GM19240 (cell line): ENCODE data around the gene DUSP10.

Experiments
- DNase-seq: peaks from one replicate; pipeline ENCODE4 v3.0.0; 2011; ENCODE audit warnings: low spot score; ENCODE audit not compliant: insufficient read length

The DUSP10 gene

GRCh38 chr1:221714227-221715152 lies 27.4 kb downstream of the DUSP10 start:
- no peak for DNase-seq

- no peak for DNase-seq
Measured at GRCh38 chr1:221712776-221713431, 29.0 kb downstream of the DUSP10 start.

- DNase-seq = no peak
Measured at GRCh38 chr1:221712198-221712684, 29.6 kb downstream of the DUSP10 start.

GRCh38 chr1:221711656-221712055 lies 30.2 kb downstream of the DUSP10 start:
- no peak for DNase-seq

- no peak for DNase-seq
Measured at GRCh38 chr1:221711063-221711577, 30.8 kb downstream of the DUSP10 start.

GRCh38 chr1:221709854-221710253 lies 32.0 kb downstream of the DUSP10 start:
- no peak for DNase-seq

GRCh38 chr1:221708987-221709386 lies 32.9 kb downstream of the DUSP10 start:
- DNase-seq = peak; percentile 19

- DNase-seq = peak; percentile 15
Measured at GRCh38 chr1:221708076-221708571, 33.8 kb downstream of the DUSP10 start.

GRCh38 chr1:221706876-221707582 lies 34.9 kb downstream of the DUSP10 start:
- no peak for DNase-seq

- no peak for DNase-seq
Measured at GRCh38 chr1:221706191-221706590, 35.7 kb downstream of the DUSP10 start.

- no peak for DNase-seq
Measured at GRCh38 chr1:221704306-221704705, 37.6 kb downstream of the DUSP10 start.

GRCh38 chr1:221701570-221702186 lies 40.2 kb downstream of the DUSP10 start:
- no peak for DNase-seq

- DNase-seq = no peak
Measured at GRCh38 chr1:221700948-221701347, 40.9 kb downstream of the DUSP10 start.

GRCh38 chr1:221700536-221700935 lies 41.4 kb downstream of the DUSP10 start:
- no peak for DNase-seq

- no peak for DNase-seq
Measured at GRCh38 chr1:221699978-221700519, 41.8 kb downstream of the DUSP10 start.

- DNase-seq = no peak
Measured at GRCh38 chr1:221699577-221699976, 42.3 kb downstream of the DUSP10 start.

- no peak for DNase-seq
Measured at GRCh38 chr1:221698579-221699349, 43.1 kb downstream of the DUSP10 start.

- no peak for DNase-seq
Measured at GRCh38 chr1:221697923-221698425, 43.9 kb downstream of the DUSP10 start.

GRCh38 chr1:221696718-221697461 lies 45.0 kb downstream of the DUSP10 start:
- no peak for DNase-seq
